ENCODE results near the gene TMPO.
"Not testable (repeated sequence)": the region's sequence is repeated elsewhere in the genome, so short reads cannot be mapped to it uniquely, and the experiment has no call there.

The TMPO gene

DNA sequence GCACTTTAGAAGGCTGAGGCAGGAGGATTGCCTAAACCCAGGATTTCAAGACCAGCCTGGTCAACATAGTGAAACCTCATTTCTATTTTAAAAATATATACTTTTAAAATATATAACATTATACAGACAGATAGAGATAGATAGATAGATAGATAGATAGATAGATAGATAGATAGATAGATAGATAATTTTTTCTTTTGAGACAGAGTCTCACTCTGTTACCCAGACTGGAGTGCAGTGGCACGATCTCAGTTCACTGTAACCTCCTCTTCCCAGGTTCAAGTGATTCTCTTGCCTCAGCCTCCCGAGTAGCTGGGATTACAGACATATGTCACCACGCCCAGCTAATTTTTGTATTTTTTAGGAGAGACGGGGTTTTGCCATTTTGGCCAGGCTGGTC, 42.7 kb downstream of the TMPO start:
- not testable (repeated sequence) for H3K36me3 ChIP-seq (ENCODE audit: control insufficient read depth, insufficient read depth, low read length, severe bottlenecking); H3K9ac ChIP-seq (ENCODE audit: low read length); H3K4me1 ChIP-seq (ENCODE audit: control insufficient read depth, insufficient read depth, low read length); H3K4me3 ChIP-seq (ENCODE audit: low read length); H3K27me3 ChIP-seq (replicated peaks; ENCODE audit: control insufficient read depth, insufficient read depth, low read length); DNase-seq (ENCODE audit: low read depth); H3K9me3 ChIP-seq (ENCODE audit: control insufficient read depth, low read length)

DNA sequence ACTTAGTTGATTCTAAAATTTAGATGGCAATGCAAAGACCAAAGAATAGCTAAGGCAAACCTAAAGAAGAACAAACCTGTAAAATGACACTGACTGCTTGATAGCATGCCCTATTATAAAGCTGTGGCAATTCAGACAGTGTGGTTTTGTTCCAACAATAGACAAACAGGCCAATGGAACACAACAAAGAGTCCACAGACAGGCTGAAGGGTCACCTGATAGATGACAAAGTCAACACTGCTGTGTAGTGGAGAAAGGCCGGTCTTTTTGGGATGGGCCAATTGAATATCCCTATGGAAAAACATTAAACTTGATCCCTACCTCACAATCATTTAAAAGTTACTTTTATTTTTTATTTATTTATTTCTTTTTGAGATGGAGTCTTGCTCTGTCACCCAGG, 44.3 kb downstream of the TMPO start:
- H3K27me3 ChIP-seq (replicated peaks; ENCODE audit: control insufficient read depth, insufficient read depth, low read length): no peaks in the 10 kb centered on the region
- H3K9me3 ChIP-seq (ENCODE audit: control insufficient read depth, low read length): no peaks in the 10 kb centered on the region
- DNase-seq (ENCODE audit: low read depth): no peak
- H3K4me1 ChIP-seq (ENCODE audit: control insufficient read depth, insufficient read depth, low read length): no peaks in the 10 kb centered on the region
- H3K9ac ChIP-seq (ENCODE audit: low read length): no peak overlapping the region
- H3K36me3 ChIP-seq (ENCODE audit: control insufficient read depth, insufficient read depth, low read length, severe bottlenecking): no peaks in the 10 kb centered on the region
- no peak overlapping the region for H3K4me3 ChIP-seq (ENCODE audit: low read length)

DNA sequence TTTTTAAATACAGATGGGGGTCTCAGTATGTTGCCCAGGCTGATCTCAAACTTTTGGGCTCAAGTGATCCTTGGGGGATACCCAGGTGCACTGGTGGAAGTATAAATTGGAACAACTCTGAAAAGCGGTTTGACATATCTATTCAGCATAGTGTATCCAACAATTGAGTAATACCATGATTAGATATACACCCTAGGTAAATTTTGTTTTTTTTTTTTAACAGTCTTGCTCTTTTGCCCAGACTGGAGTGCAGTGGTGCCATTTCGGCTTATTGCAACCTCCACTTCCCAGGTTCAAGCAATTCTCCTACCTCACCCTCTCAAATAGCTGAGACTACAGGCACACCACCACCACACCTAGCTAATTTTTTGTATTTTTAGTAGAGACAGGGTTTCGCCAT, 46.5 kb downstream of the TMPO start:
- no peak for DNase-seq (ENCODE audit: low read depth)
- Histone ChIP-seq H3K9ac (ENCODE audit: low read length) (no peak overlapping the region), H3K27me3 (replicated peaks; ENCODE audit: control insufficient read depth, insufficient read depth, low read length) (no peaks in the 10 kb centered on the region), H3K4me1 (ENCODE audit: control insufficient read depth, insufficient read depth, low read length) (no peaks in the 10 kb centered on the region), H3K9me3 (ENCODE audit: control insufficient read depth, low read length) (no peaks in the 10 kb centered on the region), H3K4me3 (ENCODE audit: low read length) (no peak overlapping the region), H3K36me3 (ENCODE audit: control insufficient read depth, insufficient read depth, low read length, severe bottlenecking) (no peaks in the 10 kb centered on the region)

GRCh38 chr12:98572010-98572409, 56.6 kb downstream of the TMPO start:
- no peak overlapping the region for H3K4me3 ChIP-seq (ENCODE audit: low read length)
- DNase-seq (ENCODE audit: low read depth): no peak
- no peaks in the 10 kb centered on the region for H3K27me3 ChIP-seq (replicated peaks; ENCODE audit: control insufficient read depth, insufficient read depth, low read length)
- H3K4me1 ChIP-seq (ENCODE audit: control insufficient read depth, insufficient read depth, low read length): no peaks in the 10 kb centered on the region
- no peak overlapping the region for H3K9ac ChIP-seq (ENCODE audit: low read length)
- H3K9me3 ChIP-seq (ENCODE audit: control insufficient read depth, low read length): no peaks in the 10 kb centered on the region
- H3K36me3 ChIP-seq (ENCODE audit: control insufficient read depth, insufficient read depth, low read length, severe bottlenecking): no peaks in the 10 kb centered on the region

DNA sequence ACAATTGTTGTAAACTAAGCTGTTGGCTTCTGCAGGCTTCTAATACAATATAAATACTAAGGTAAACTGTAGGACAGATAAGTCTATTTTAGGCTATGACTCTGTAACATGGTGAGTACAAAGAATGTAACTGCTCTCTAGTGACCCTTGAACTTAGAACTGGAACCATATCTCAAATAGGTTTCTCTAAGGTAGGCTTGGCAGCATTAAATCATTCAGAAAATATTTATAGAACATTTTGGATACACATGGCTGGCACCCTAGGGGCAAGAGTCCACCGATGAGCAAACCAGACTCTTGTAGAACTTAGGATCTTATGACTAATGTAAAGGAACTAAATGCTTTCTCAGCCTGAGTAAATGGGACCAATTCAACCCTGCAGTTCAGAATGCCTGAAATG, 58.7 kb downstream of the TMPO start:
- Histone ChIP-seq H3K4me1 (ENCODE audit: control insufficient read depth, insufficient read depth, low read length) (no peaks in the 10 kb centered on the region), H3K27me3 (replicated peaks; ENCODE audit: control insufficient read depth, insufficient read depth, low read length) (no peaks in the 10 kb centered on the region), H3K9me3 (ENCODE audit: control insufficient read depth, low read length) (no peaks in the 10 kb centered on the region), H3K4me3 (ENCODE audit: low read length) (no peak overlapping the region), H3K36me3 (ENCODE audit: control insufficient read depth, insufficient read depth, low read length, severe bottlenecking) (no peaks in the 10 kb centered on the region), H3K9ac (ENCODE audit: low read length) (no peak overlapping the region)
- DNase-seq (ENCODE audit: low read depth): no peak

- Histone ChIP-seq H3K9ac (ENCODE audit: low read length) (no peak overlapping the region), H3K4me3 (ENCODE audit: low read length) (no peak overlapping the region), H3K9me3 (ENCODE audit: control insufficient read depth, low read length) (no peaks in the 10 kb centered on the region), H3K27me3 (replicated peaks; ENCODE audit: control insufficient read depth, insufficient read depth, low read length) (no peaks in the 10 kb centered on the region), H3K36me3 (ENCODE audit: control insufficient read depth, insufficient read depth, low read length, severe bottlenecking) (no peaks in the 10 kb centered on the region), H3K4me1 (ENCODE audit: control insufficient read depth, insufficient read depth, low read length) (no peaks in the 10 kb centered on the region)
- no peak for DNase-seq (ENCODE audit: low read depth)
Measured at GRCh38 chr12:98575013-98575412, 59.6 kb downstream of the TMPO start.

GRCh38 chr12:98576795-98577194, 61.4 kb downstream of the TMPO start:
- not testable (repeated sequence) for H3K4me3 ChIP-seq (ENCODE audit: low read length); H3K4me1 ChIP-seq (ENCODE audit: control insufficient read depth, insufficient read depth, low read length); H3K36me3 ChIP-seq (ENCODE audit: control insufficient read depth, insufficient read depth, low read length, severe bottlenecking); DNase-seq (ENCODE audit: low read depth); H3K27me3 ChIP-seq (replicated peaks; ENCODE audit: control insufficient read depth, insufficient read depth, low read length); H3K9ac ChIP-seq (ENCODE audit: low read length); H3K9me3 ChIP-seq (ENCODE audit: control insufficient read depth, low read length)

DNA sequence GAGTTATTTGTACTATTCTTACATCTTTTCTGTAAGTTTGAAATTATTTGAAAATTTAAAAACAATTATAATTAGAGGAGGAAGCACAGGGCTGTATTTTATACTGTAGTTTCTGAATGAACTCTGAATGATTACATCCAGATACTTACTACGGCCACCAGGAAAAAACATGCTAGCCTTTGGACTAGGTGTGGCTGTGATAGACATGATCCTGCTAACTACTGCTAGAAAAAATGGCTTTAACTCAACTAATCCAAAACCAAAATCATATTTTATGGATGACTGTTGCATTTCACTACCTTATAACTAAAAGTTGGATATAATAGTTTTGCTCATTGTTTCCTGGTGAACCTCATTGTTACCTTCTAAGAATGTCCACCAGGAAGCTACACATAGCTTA, 63.0 kb downstream of the TMPO start:
- Histone ChIP-seq H3K36me3 (ENCODE audit: control insufficient read depth, insufficient read depth, low read length, severe bottlenecking) (no peaks in the 10 kb centered on the region), H3K9me3 (ENCODE audit: control insufficient read depth, low read length) (no peaks in the 10 kb centered on the region)
- DNase-seq (ENCODE audit: low read depth): no peak

DNA sequence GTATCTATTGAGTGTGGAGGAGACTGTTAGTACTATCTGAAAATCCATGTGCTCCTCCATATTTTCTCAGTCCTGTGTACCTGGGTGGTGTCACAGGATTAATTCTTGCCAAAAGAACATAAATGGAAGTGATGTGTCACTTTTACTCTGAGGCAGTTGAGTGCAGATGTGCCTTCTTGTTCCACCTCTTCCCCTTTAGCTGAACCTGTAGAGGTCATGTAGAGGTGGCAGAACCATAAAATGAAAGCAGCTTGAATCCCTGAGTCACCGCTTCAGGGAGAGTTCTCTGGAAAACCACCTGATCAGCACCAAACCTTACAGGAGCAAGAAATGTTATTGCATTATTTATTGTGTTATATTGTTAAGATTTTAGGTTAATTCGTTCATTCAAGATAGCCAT, 63.4 kb downstream of the TMPO start:
- no peak overlapping the region for H3K4me3 ChIP-seq (ENCODE audit: low read length)
- no peaks in the 10 kb centered on the region for H3K27me3 ChIP-seq (replicated peaks; ENCODE audit: control insufficient read depth, insufficient read depth, low read length)
- no peaks in the 10 kb centered on the region for H3K9me3 ChIP-seq (ENCODE audit: control insufficient read depth, low read length)
- H3K9ac ChIP-seq (ENCODE audit: low read length): no peak overlapping the region
- no peaks in the 10 kb centered on the region for H3K4me1 ChIP-seq (ENCODE audit: control insufficient read depth, insufficient read depth, low read length)
- no peaks in the 10 kb centered on the region for H3K36me3 ChIP-seq (ENCODE audit: control insufficient read depth, insufficient read depth, low read length, severe bottlenecking)
- DNase-seq (ENCODE audit: low read depth): no peak

More for the DNA sequence above, 63.0 kb downstream of the TMPO start:
- H3K27me3 ChIP-seq (replicated peaks; ENCODE audit: control insufficient read depth, insufficient read depth, low read length): no peaks in the 10 kb centered on the region
- no peak overlapping the region for H3K9ac ChIP-seq (ENCODE audit: low read length)
- H3K4me3 ChIP-seq (ENCODE audit: low read length): no peak overlapping the region
- no peaks in the 10 kb centered on the region for H3K4me1 ChIP-seq (ENCODE audit: control insufficient read depth, insufficient read depth, low read length)

DNA sequence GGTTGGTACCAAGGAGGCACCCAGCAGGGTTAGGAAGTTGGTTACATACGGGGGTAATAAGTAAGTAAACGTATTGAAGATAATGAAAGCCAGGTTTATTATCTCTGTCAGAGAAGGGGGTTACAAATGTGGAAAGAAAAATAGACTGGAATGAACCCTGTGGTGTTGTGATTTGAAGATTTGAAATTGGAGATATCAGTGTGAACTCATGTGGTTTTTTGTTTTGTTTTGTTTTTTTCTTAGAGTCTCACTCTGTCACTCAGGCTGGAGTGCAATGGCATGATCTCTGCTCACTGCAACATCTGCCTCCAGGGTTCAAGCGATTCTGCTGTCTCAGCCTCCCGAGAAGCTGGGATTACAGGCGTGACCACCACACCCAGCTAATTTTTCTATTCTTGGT, 64.0 kb downstream of the TMPO start:
- no peak overlapping the region for H3K9ac ChIP-seq (ENCODE audit: low read length)
- no peaks in the 10 kb centered on the region for H3K27me3 ChIP-seq (replicated peaks; ENCODE audit: control insufficient read depth, insufficient read depth, low read length)
- DNase-seq (ENCODE audit: low read depth): no peak
- no peaks in the 10 kb centered on the region for H3K4me1 ChIP-seq (ENCODE audit: control insufficient read depth, insufficient read depth, low read length)
- no peaks in the 10 kb centered on the region for H3K9me3 ChIP-seq (ENCODE audit: control insufficient read depth, low read length)
- no peaks in the 10 kb centered on the region for H3K36me3 ChIP-seq (ENCODE audit: control insufficient read depth, insufficient read depth, low read length, severe bottlenecking)
- H3K4me3 ChIP-seq (ENCODE audit: low read length): no peak overlapping the region

DNA sequence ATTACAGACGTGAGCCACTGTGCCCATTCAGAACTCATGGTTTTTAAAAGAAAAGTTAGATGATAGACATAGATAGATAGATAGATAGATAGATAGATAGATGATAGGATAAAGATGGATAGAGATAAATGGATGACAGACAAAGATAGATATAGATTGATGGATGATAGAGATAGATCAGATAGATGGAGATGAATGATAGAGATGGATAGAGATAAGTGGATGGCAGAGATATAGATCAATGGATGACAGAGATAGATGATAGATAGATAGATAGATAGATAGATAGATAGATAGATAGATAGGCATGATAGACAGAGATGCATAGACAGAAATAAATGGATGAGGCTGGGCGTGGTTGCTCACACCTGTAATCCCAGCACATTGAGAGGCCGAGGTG, 64.4 kb downstream of the TMPO start:
- DNase-seq (ENCODE audit: low read depth): no peak
- Histone ChIP-seq H3K4me3 (ENCODE audit: low read length) (no peak overlapping the region), H3K36me3 (ENCODE audit: control insufficient read depth, insufficient read depth, low read length, severe bottlenecking) (no peaks in the 10 kb centered on the region), H3K27me3 (replicated peaks; ENCODE audit: control insufficient read depth, insufficient read depth, low read length) (no peaks in the 10 kb centered on the region), H3K9me3 (ENCODE audit: control insufficient read depth, low read length) (no peaks in the 10 kb centered on the region), H3K4me1 (ENCODE audit: control insufficient read depth, insufficient read depth, low read length) (no peaks in the 10 kb centered on the region), H3K9ac (ENCODE audit: low read length) (no peak overlapping the region)

GRCh38 chr12:98580695-98581094, 65.3 kb downstream of the TMPO start:
- Histone ChIP-seq H3K4me1 (ENCODE audit: control insufficient read depth, insufficient read depth, low read length) (no peaks in the 10 kb centered on the region), H3K9ac (ENCODE audit: low read length) (no peak overlapping the region), H3K9me3 (ENCODE audit: control insufficient read depth, low read length) (no peaks in the 10 kb centered on the region), H3K36me3 (ENCODE audit: control insufficient read depth, insufficient read depth, low read length, severe bottlenecking) (no peaks in the 10 kb centered on the region), H3K27me3 (replicated peaks; ENCODE audit: control insufficient read depth, insufficient read depth, low read length) (no peaks in the 10 kb centered on the region), H3K4me3 (ENCODE audit: low read length) (no peak overlapping the region)
- no peak for DNase-seq (ENCODE audit: low read depth)
